Measurements from ENCODE around the gene USP34. TPM values are rescaled to one million over a fixed set of nuclear protein-coding genes. Genes with fewer than 3 reads are reported as not detected.
"Not testable (repeated sequence)": the region's sequence is repeated elsewhere in the genome, so short reads cannot be mapped to it uniquely, and the experiment has no call there.

Gene USP34
- total and polyA plus RNA-seq, 2 experiments from 2014 or later: 36.8 to 125 TPM

GRCh38 chr2:61470122-61470951 lies 550 bp downstream of the USP34 start:
- peak overlapping the region; percentile 54 for H2AFZ ChIP-seq
- H3K9me3 ChIP-seq (ENCODE audit: low read depth): no peaks in the 10 kb centered on the region
- no peaks in the 10 kb centered on the region for H3K27me3 ChIP-seq
- no peaks in the 10 kb centered on the region for H3K9me2 ChIP-seq (replicated peaks; ENCODE audit: insufficient read depth)
- H3K4me2 ChIP-seq: peak overlapping the region; percentile 77
- WGBS (ENCODE audit: low lambda C conversion rate, missing lambda C conversion rate): under 1% methylated on average over 48 of the region's 94 CpGs
- DNase-seq (ENCODE audit: low spot score): peak; percentile 95
- peaks cover 25% of the 10 kb centered on the region for H3K4me1 ChIP-seq (ENCODE audit: insufficient read depth)
- H3K27ac ChIP-seq: peak overlapping the region; percentile 99
- H3K36me3 ChIP-seq (replicated peaks; ENCODE audit: insufficient read depth, low read depth): no peaks in the 10 kb centered on the region
- peak overlapping the region; percentile 96 for H3K4me3 ChIP-seq
- peaks cover 43% of the 10 kb centered on the region for H4K20me1 ChIP-seq (ENCODE audit: insufficient read depth, poor library complexity, severe bottlenecking)
- H3K79me2 ChIP-seq: peaks cover 69% of the 10 kb centered on the region
- TF ChIP-seq EZH2 (IDR thresholded peaks at IDR 0.05; ENCODE audit: borderline replicate concordance): no peak
- TF ChIP-seq EZH2phosphoT487 (IDR thresholded peaks at IDR 0.05; ENCODE audit: low read depth, severe bottlenecking, unreplicated experiment): no peak
- TF ChIP-seq CTCF (IDR thresholded peaks at IDR 0.05; ENCODE audit: poor library complexity): no peak

- peaks cover 51% of the 10 kb centered on the region for H4K20me1 ChIP-seq (ENCODE audit: insufficient read depth, poor library complexity, severe bottlenecking)
- peaks cover 77% of the 10 kb centered on the region for H3K79me2 ChIP-seq
- peak overlapping the region; percentile 77 for H3K4me2 ChIP-seq
- peak overlapping the region; percentile 96 for H3K4me3 ChIP-seq
- peaks cover 33% of the 10 kb centered on the region for H3K4me1 ChIP-seq (ENCODE audit: insufficient read depth)
- no peaks in the 10 kb centered on the region for H3K9me2 ChIP-seq (replicated peaks; ENCODE audit: insufficient read depth)
- 6% methylated on average over 8 of the region's 8 CpGs for WGBS (ENCODE audit: low lambda C conversion rate, missing lambda C conversion rate)
- H3K9me3 ChIP-seq (ENCODE audit: low read depth): no peaks in the 10 kb centered on the region
- TF ChIP-seq EZH2phosphoT487 (IDR thresholded peaks at IDR 0.05; ENCODE audit: low read depth, severe bottlenecking, unreplicated experiment) (no peak), EZH2 (IDR thresholded peaks at IDR 0.05; ENCODE audit: borderline replicate concordance) (no peak), CTCF (IDR thresholded peaks at IDR 0.05; ENCODE audit: poor library complexity) (no peak)
- no peaks in the 10 kb centered on the region for H3K36me3 ChIP-seq (replicated peaks; ENCODE audit: insufficient read depth, low read depth)
- peak overlapping the region; percentile 99 for H3K27ac ChIP-seq
- H2AFZ ChIP-seq: peak overlapping the region; percentile 54
- DNase-seq (ENCODE audit: low spot score): peak; percentile 20
- H3K27me3 ChIP-seq: no peaks in the 10 kb centered on the region
Measured at GRCh38 chr2:61469424-61470121, 1.3 kb downstream of the USP34 start.

- H3K9me3 ChIP-seq (ENCODE audit: low read depth); H2AFZ ChIP-seq; H3K27me3 ChIP-seq; H3K4me3 ChIP-seq; H3K36me3 ChIP-seq (replicated peaks; ENCODE audit: insufficient read depth, low read depth); H3K9me2 ChIP-seq (replicated peaks; ENCODE audit: insufficient read depth); DNase-seq (ENCODE audit: low spot score): not testable (repeated sequence)
- Histone ChIP-seq H3K4me2 (peak overlapping the region; percentile 77), H4K20me1 (ENCODE audit: insufficient read depth, poor library complexity, severe bottlenecking) (peaks cover 63% of the 10 kb centered on the region), H3K27ac (peak overlapping the region; percentile 99), H3K79me2 (peaks cover 82% of the 10 kb centered on the region), H3K4me1 (ENCODE audit: insufficient read depth) (peaks cover 38% of the 10 kb centered on the region)
- 91% methylated on average over 10 of the region's 10 CpGs for WGBS (ENCODE audit: low lambda C conversion rate, missing lambda C conversion rate)
Measured at GRCh38 chr2:61468231-61468630, 2.7 kb downstream of the USP34 start.

- Histone ChIP-seq H3K4me3 (no peak overlapping the region), H3K27ac (no peak overlapping the region), H3K79me2 (peaks cover 100% of the 10 kb centered on the region), H3K9me3 (ENCODE audit: low read depth) (no peaks in the 10 kb centered on the region), H3K36me3 (replicated peaks; ENCODE audit: insufficient read depth, low read depth) (no peaks in the 10 kb centered on the region), H3K27me3 (no peaks in the 10 kb centered on the region), H4K20me1 (ENCODE audit: insufficient read depth, poor library complexity, severe bottlenecking) (peaks cover 92% of the 10 kb centered on the region), H3K4me1 (ENCODE audit: insufficient read depth) (peaks cover 31% of the 10 kb centered on the region), H3K4me2 (peak overlapping the region; percentile 28), H2AFZ (no peak overlapping the region), H3K9me2 (replicated peaks; ENCODE audit: insufficient read depth) (no peaks in the 10 kb centered on the region)
- no peak for TF ChIP-seq EZH2 (IDR thresholded peaks at IDR 0.05; ENCODE audit: borderline replicate concordance)
- no peak for TF ChIP-seq CTCF (IDR thresholded peaks at IDR 0.05; ENCODE audit: poor library complexity)
- TF ChIP-seq EZH2phosphoT487 (IDR thresholded peaks at IDR 0.05; ENCODE audit: low read depth, severe bottlenecking, unreplicated experiment): no peak
- 85% methylated on average over 3 of the region's 3 CpGs for WGBS (ENCODE audit: low lambda C conversion rate, missing lambda C conversion rate)
- no peak for DNase-seq (ENCODE audit: low spot score)
Measured at GRCh38 chr2:61465045-61465444, 5.8 kb downstream of the USP34 start.

Measured in hepatocyte (in vitro differentiated cells).